Measurements from ENCODE around the gene KCNG2.

KCNG2 gene

DNA sequence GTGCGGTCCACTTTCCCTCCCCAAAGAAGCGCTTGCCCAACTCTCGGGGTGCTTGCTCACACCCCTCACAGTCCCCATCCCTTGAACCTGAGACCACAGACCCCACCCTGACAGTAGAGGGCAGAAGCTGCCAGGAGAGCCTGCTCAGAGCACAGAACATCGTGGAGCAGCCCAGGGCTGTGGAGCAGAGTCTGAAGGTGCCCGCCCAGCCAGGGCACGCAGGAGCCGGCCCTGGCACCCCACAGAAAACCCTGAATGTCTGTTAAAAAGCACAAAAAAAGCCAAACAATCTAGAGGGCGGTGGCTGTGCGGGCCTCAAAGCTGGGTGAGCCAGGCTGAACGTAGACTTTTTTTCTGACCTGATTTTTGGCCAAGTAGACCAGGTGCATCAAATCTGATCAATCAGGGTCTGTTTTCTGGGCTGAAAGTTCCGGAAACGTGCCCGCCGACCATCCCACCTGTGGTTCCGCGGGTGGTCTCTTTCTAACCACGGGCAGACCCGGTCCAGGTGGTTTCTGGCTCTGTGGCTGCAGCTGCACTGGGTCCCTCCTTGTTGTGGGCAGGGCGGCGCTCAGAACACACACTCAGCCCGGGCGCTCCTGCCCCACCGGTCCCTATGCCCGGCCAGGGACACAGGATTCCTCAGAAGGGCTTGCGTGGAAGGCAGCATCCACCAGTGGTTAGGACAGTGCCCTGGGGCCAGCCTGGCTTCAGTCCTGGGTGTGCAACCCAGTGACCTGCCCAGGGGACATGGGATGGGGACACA, 87.4 kb downstream of the KCNG2 start:
- intact Hi-C loops (cut with DNase I): no loop called here
- DNase-seq: peak in 1 of 42 donors; percentile 11

- intact Hi-C loops (cut with DNase I): no loop called here
- DNase-seq: peak in 4 of 42 donors; percentile 11 to 42 (median 24)
Measured at GRCh38 chr18:79887181-79888000, 89.7 kb downstream of the KCNG2 start.

GRCh38 chr18:79888016-79888415, 90.3 kb downstream of the KCNG2 start:
- intact Hi-C loops (cut with DNase I): no loop called here
- DNase-seq: no peak

- intact Hi-C loops (cut with DNase I): no loop called here
Measured at GRCh38 chr18:79889569-79889968, 91.8 kb downstream of the KCNG2 start.

DNA sequence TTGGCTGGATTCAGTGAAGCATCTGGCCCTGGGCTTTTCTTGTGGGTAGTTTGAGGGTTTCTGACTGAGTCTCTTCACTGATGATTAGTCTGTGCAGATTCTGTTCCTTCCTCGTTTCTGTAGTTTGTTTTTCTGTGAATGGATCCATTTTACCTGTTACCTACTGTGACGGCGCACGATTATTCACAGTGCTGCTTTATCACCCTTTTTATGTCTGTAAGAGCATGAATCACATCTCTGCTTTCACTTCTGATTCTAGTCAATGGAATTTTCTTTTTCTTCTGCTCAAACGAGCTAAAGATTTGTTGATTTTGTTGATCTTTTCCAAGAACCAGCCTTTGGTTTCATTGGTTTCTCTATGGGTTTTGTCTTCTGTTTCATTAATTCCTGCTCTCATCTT, 92.9 kb downstream of the KCNG2 start:
- peak in 2 of 42 donors; percentile 5 to 7 for DNase-seq
- intact Hi-C loops (cut with DNase I): no loop called here

More at GRCh38 chr18:79889569-79889968, 91.8 kb downstream of the KCNG2 start:
- DNase-seq: peak in 2 of 42 donors; percentile 3 to 8

DNA sequence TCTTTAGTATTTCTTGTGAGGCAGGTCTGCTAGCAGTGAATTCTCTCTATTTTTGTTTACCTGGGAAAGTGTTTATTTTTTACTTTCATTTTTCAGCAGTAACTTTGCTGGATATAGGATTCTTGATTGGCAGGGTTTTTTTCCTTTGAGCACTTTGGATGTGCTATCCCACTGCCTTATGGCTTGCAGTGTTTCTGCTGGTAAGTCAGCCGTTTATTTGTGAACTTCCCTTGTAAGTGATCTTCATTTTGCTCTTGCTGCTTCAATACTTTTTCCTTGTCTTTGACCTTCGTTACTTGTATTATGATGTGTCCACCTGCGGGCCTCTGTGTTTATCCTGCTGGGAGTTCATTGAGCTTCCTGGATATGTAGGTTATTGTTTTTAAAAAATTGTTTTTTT, 99.0 kb downstream of the KCNG2 start:
- intact Hi-C loops (cut with DNase I): no loop called here
- DNase-seq: no peak

DNA sequence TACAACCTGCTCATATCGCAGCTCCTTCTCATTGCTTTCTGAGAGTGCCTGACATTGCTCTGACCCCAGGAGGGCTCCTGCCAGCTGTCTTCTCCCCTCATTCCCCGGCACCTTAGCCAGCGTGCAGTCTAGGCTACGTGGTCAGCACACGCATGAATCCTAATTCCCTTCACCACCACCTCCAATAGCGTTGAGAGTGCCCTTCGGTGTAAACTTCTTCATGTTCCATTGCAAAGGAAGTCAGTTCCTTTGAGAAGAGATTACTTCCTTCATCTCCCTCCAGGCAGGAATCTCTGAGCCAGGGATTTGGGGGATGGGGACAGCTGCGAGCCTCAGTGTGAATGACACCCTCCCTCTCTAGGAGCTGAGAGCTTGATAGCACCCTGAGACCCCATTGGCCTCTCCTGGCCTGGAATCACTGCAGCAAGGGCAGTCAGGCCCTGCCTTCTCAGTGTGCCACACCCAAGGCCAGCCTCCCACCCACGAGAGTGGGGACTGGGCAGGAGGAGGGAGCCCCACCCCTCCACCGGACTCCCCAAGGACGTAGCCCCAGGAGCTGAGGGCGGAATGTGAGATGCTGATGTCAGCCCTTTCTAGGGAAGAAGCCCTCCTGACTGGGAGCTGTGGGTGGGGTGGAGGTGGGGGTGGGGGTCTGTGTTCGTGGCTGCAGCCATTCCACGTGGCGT, 100.3 kb downstream of the KCNG2 start:
- intact Hi-C loops (cut with DNase I): no loop called here
- peak in 7 of 42 donors; percentile 4 to 27 (median 11) for DNase-seq

- peak in 12 of 42 donors; percentile 5 to 56 (median 18) for DNase-seq
- intact Hi-C loops (cut with DNase I): no loop called here
Measured at GRCh38 chr18:79898952-79899608, 101.3 kb downstream of the KCNG2 start.

- intact Hi-C loops (cut with DNase I): no loop called here
- DNase-seq: peak in 11 of 42 donors; percentile 5 to 41 (median 15)
Measured at GRCh38 chr18:79899609-79900445, 102.1 kb downstream of the KCNG2 start.

GRCh38 chr18:79900610-79901570, 103.2 kb downstream of the KCNG2 start:
- intact Hi-C loops (cut with DNase I): no loop called here

GRCh38 chr18:79901665-79902064, 103.9 kb downstream of the KCNG2 start:
- intact Hi-C loops (cut with DNase I): no loop called here
- DNase-seq: peak in 8 of 42 donors; percentile 6 to 29 (median 10)

More at GRCh38 chr18:79900610-79901570, 103.2 kb downstream of the KCNG2 start:
- DNase-seq: peak in 9 of 42 donors; percentile 6 to 34 (median 10)

- intact Hi-C loops (cut with DNase I): no loop called here
- peak in 7 of 42 donors; percentile 7 to 34 (median 11) for DNase-seq
Measured at GRCh38 chr18:79902075-79902474, 104.3 kb downstream of the KCNG2 start.

DNA sequence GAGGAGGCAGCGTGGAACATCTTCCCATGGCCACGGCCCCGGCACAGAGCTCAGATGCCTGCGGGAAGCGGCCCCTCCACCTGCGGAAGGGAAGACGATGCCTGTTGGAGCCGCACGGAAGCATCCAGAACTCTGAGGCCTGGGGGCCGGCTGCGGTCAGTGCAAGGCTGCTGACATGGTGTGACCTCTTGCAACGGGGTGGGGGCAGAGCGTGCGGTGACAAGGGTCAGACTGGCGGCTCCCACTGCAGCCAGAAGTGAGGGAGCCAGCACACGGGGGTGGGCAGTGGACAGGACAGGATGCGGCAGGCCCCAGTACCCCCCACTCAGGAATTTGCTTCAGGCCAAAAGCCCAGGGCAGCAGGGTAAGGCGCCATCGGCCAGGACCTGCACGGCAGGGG, 104.9 kb downstream of the KCNG2 start:
- peak in 10 of 42 donors; percentile 4 to 32 (median 10) for DNase-seq
- intact Hi-C loops (cut with DNase I): no loop called here

GRCh38 chr18:79903071-79903635, 105.4 kb downstream of the KCNG2 start:
- intact Hi-C loops (cut with DNase I): no loop called here
- DNase-seq: peak in 9 of 42 donors; percentile 4 to 33 (median 14)

DNA sequence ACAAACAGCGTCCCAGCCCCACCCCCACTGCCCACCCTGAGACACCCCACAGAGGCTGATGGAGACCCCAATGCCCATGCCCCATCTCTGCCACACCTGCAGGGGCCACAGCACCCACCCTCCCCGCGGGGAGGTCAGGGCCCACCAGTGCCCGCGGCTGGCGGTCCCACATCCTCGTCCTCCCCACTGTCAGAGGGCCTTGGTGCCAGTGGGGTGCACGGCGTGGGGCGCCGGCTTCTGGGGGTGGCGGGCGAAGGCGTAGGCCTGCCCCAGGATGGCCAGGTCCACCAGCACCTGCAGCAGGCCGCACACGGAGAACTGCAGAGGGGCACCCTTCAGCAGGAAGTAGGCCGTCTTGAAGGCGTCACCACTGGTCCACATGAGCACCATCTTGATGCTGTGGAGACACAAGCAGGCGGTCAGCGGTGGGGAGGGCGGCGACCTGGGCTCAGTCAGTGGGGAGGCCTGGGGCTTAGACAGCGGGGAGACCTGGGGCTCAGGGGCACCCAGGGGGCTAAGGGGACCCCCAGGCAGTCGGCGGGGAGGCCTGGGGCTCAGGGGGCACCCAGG, 106.1 kb downstream of the KCNG2 start:
- peak in 9 of 42 donors; percentile 2 to 29 (median 10) for DNase-seq
- intact Hi-C loops (cut with DNase I): no loop called here

Measured in head of caudate nucleus (tissue), 42 donors.